Neural crest cell (in vitro differentiated cells): Measurements from ENCODE around the gene EVC2. TPM values are rescaled to one million over a fixed set of nuclear protein-coding genes. Genes with fewer than 3 reads are reported as not detected.

Source experiments
- DNase-seq: peaks from one replicate; pipeline ENCODE4 v3.0.0; 2021; ENCODE audit warnings: low read depth, mixed read lengths, low spot score
- H3K27ac Mint-ChIP-seq: one replicate; pipeline ENCODE4 v1.8.0; 2021; ENCODE audit warnings: mild to moderate bottlenecking, mixed read lengths; ENCODE audit not compliant: unreplicated experiment
- H3K27me3 Mint-ChIP-seq: 2 replicates; pipeline ENCODE4 v1.8.0; 2021; ENCODE audit warnings: low read depth, mild to moderate bottlenecking, mixed read lengths
- H3K36me3 Mint-ChIP-seq: 2 replicates; pipeline ENCODE4 v1.8.0; 2021; ENCODE audit warnings: low read depth, mild to moderate bottlenecking, mixed read lengths
- H3K4me1 Mint-ChIP-seq: 2 replicates; pipeline ENCODE4 v1.8.0; 2021; ENCODE audit warnings: mixed read lengths
- H3K4me3 Mint-ChIP-seq: one replicate; pipeline ENCODE4 v1.8.0; 2021; ENCODE audit warnings: mild to moderate bottlenecking, mixed read lengths
- H3K9me3 Mint-ChIP-seq: 2 replicates; pipeline ENCODE4 v1.8.0; 2021; ENCODE audit warnings: mixed read lengths
- total RNA-seq: library from RNA; stranded (reverse); gene quantifications from 2 replicates; pipeline ENCODE4 v1.2.1, GENCODE V29; 2021
- TF ChIP-seq, protein P1 (sequence below): fragments of 200-600 bp; sonication (generic); conservative IDR thresholded peaks from 2 replicates; pipeline ENCODE4 v1.5.0; 2021; ENCODE audit warnings: antibody characterized with exemption, mild to moderate bottlenecking

Gene EVC2
- total RNA-seq, 1 donor from 2014 or later = 7.2 TPM

DNA sequence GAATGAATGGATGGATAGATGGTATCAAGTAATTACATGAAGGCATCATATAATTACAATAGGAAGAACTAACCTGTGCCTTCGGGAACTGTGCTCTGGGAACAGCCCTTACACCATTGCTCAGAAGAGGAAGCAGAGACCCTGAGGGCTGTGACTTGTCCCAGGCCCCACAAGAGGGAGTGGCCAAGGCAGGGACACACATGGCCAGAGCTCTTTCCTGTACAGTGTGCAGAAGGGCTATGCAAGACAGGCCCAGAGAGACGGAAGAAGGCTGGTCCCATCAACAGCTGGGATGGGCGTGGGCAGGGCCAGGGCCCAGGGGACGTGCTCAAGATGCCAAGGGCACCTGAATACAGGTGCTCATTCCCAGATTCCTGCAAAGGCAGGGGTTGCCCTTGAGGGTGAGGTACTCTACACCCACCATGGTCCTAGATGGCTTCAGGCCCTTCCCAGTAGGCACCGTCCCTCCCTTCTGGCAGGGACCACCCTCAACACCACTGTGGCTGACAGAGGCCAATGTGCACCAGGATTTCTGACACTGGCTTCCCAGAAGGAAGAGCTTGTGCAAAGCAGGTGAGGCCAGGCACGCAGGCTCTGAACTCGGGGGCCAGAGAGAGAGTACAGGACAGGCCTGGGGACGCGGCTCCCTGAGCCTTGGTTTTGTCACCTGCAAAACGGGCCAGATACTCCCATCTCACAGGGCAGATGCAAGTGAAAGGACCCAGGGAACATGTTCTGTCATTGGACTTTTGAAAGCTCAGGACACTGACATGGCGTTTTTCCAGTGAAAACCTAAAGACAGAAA lies 1.7 kb downstream of the EVC2 start:
- Mint-ChIP-seq H3K4me3 (peak overlapping the region; percentile 82), H3K4me1 (peaks cover 31% of the 10 kb centered on the region), H3K27me3 (peaks cover 4% of the 10 kb centered on the region), H3K36me3 (peaks cover 30% of the 10 kb centered on the region), H3K9me3 (peaks cover 11% of the 10 kb centered on the region), H3K27ac (no peak overlapping the region)
- TF ChIP-seq, protein P1, sequence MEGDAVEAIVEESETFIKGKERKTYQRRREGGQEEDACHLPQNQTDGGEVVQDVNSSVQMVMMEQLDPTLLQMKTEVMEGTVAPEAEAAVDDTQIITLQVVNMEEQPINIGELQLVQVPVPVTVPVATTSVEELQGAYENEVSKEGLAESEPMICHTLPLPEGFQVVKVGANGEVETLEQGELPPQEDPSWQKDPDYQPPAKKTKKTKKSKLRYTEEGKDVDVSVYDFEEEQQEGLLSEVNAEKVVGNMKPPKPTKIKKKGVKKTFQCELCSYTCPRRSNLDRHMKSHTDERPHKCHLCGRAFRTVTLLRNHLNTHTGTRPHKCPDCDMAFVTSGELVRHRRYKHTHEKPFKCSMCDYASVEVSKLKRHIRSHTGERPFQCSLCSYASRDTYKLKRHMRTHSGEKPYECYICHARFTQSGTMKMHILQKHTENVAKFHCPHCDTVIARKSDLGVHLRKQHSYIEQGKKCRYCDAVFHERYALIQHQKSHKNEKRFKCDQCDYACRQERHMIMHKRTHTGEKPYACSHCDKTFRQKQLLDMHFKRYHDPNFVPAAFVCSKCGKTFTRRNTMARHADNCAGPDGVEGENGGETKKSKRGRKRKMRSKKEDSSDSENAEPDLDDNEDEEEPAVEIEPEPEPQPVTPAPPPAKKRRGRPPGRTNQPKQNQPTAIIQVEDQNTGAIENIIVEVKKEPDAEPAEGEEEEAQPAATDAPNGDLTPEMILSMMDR = no peak
- no peak for DNase-seq

DNA sequence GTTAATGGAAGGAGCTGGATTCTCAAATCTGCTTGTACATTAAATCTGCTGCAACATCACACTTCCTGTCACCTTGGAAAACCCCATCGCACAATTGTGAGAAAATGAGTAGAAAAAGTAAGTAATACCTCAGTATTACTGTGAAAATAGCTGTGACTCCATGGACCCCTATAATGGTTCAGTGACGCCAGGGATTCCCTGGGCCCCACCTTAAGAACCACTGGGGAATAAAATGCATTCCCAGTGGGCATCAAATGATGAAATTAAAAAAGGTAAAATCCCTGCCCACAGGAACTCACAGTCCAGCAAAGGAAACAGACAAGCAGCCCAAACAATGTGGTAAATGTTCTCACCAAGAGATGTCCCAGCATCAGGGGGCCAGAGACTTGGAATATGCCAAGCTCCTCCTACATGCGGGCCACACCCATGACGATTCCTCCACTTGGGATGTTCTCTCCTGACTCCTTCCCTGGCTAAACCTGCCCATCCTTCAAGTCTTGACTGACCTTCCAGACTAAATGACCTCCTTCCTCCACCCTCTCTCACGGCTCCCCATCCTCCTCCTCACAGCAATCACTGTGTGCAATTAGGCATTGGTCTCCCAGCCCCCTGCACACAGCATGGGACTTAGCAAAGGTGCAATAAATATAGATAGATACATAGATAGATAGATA lies 2.6 kb downstream of the EVC2 start:
- peaks cover 38% of the 10 kb centered on the region for H3K4me1 Mint-ChIP-seq
- TF ChIP-seq, protein P1 = no peak
- no peak for DNase-seq
- no peak overlapping the region for H3K4me3 Mint-ChIP-seq
- H3K9me3 Mint-ChIP-seq = peaks cover 11% of the 10 kb centered on the region
- peaks cover 30% of the 10 kb centered on the region for H3K36me3 Mint-ChIP-seq
- H3K27me3 Mint-ChIP-seq = peaks cover 4% of the 10 kb centered on the region
- H3K27ac Mint-ChIP-seq = no peak overlapping the region

DNA sequence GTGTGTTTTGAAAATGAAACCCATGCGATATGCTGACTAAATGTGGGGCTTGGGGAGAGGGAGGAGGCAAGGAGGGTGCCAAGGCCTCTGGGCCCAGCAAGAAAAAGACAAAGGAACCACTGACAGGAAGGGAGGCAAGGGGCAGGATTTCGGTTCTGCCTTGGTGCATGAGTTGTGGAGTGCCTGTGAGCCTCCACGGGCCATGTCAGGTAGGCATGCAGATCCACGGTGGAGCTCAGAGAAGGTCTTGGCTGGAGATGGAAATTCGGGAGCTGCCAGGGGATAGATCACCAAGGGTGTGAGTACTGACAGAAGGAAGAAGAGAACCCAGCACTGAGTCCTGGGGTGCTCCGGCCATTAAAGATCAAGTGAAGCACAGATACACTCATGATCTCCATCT lies 4.1 kb downstream of the EVC2 start:
- Mint-ChIP-seq H3K27ac (peak overlapping the region; percentile 24), H3K36me3 (peaks cover 30% of the 10 kb centered on the region), H3K27me3 (peaks cover 4% of the 10 kb centered on the region)

DNA sequence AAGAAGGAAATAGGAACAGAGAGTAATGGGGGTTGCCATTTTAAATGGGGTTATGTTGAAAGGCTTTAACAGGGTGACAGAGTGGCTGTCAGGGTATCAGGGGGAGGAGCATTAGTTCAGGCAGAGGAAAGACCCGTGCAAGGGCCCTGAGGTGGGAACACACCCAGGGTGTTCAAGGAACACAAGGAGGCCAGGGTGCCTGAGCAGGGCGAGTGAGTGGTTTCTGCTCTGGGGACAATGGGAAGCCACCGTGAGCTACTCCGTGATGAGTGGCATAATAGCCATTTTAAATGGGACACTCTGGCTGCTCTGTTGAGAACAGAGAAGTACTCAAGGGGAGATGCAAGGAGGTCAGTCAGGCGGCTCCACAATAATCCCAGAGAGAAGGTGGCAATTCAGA lies 4.5 kb downstream of the EVC2 start:
- peaks cover 32% of the 10 kb centered on the region for H3K4me1 Mint-ChIP-seq
- TF ChIP-seq, protein P1 = no peak
- H3K4me3 Mint-ChIP-seq = no peak overlapping the region
- peaks cover 30% of the 10 kb centered on the region for H3K36me3 Mint-ChIP-seq
- peaks cover 11% of the 10 kb centered on the region for H3K9me3 Mint-ChIP-seq
- peak overlapping the region; percentile 24 for H3K27ac Mint-ChIP-seq
- no peak for DNase-seq
- H3K27me3 Mint-ChIP-seq = peaks cover 4% of the 10 kb centered on the region

More for the DNA sequence above, 4.1 kb downstream of the EVC2 start:
- DNase-seq = no peak
- Mint-ChIP-seq H3K4me3 (no peak overlapping the region), H3K4me1 (peaks cover 33% of the 10 kb centered on the region), H3K9me3 (peaks cover 11% of the 10 kb centered on the region)
- TF ChIP-seq, protein P1 = no peak

DNA sequence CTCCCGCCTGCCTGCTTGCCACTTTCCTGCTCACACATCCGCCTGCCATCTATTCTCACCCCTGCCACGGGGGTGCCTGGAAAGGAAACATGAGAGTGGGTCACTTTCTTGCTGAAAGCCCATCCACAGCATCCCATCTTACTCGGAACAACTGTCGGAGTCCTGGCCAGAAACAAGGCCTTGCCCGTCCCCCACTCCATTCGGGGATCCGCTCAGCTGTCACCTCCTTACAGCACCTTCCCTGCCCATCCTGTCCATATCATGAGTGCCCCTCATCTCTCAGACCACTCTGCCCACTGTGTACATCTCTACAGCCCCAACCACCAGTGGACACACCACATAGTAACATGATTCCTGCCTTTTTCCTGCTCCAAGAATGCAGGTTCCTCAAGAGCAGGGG lies 6.4 kb downstream of the EVC2 start:
- Mint-ChIP-seq H3K4me1 (peaks cover 21% of the 10 kb centered on the region), H3K36me3 (peaks cover 30% of the 10 kb centered on the region), H3K27me3 (no peaks in the 10 kb centered on the region), H3K27ac (peak overlapping the region; percentile 28), H3K4me3 (no peak overlapping the region), H3K9me3 (peaks cover 11% of the 10 kb centered on the region)
- TF ChIP-seq, protein P1 = no peak
- no peak for DNase-seq
